Measurements from ENCODE around the gene ZHX3. TPM values are rescaled to one million over a fixed set of nuclear protein-coding genes. Genes with fewer than 3 reads are reported as not detected.

The ZHX3 gene
- total and polyA plus RNA-seq, 9 of the 15 experiments (the other 6 are each of a cell fraction or from before 2014, with no cell fraction given) = 0.80 to 14.6 (median 4.9) TPM

GRCh38 chr20:41329435-41330342 lies 12.2 kb upstream of the ZHX3 start:
- CTCF ChIA-PET (ENCODE audit: low intra/inter-chr PET ratio) = interaction anchor here (0.6 kb wide), 1 partner anchor 14 kb away, joined by 4 read pairs; no protein-coding TSS in a partner anchor
- in situ Hi-C loops (cut with MboI) = no loop called here
- Histone ChIP-seq H3K27ac (ENCODE audit: extremely low read depth, low read depth, low read length) (no peak overlapping the region), H3K4me2 (ENCODE audit: insufficient read depth, low read length) (peak overlapping the region; percentile 36; the same call in 1 of the 2 replicates), H4K20me1 (replicated peaks; ENCODE audit: control insufficient read depth, insufficient read depth, low read length) (no peaks in the 10 kb centered on the region), H3K9me1 (ENCODE audit: control insufficient read depth, insufficient read depth, low read length) (no peaks in the 10 kb centered on the region), H3K9me3 (replicated peaks; ENCODE audit: control insufficient read depth, insufficient read depth, low read depth, low read length) (no peaks in the 10 kb centered on the region), H3K4me3 (no peak overlapping the region), H2AFZ (ENCODE audit: low read depth, low read length) (peak overlapping the region; percentile 90), H3K79me2 (ENCODE audit: control insufficient read depth, insufficient read depth, low read length) (no peaks in the 10 kb centered on the region), H3K9ac (ENCODE audit: insufficient read depth in 1 of 2, low read depth in 2 of 2, low read length in 2 of 2) (peak overlapping the region in 1 of 2 experiments; percentile 76; a peak in 3 of 4 replicates), H3K36me3 (ENCODE audit: control insufficient read depth, insufficient read depth, low read length) (no peaks in the 10 kb centered on the region), H3K27me3 (ENCODE audit: control insufficient read depth in 2 of 2, insufficient read depth in 2 of 2, low read length in 2 of 2) (peaks cover 0 to under 1% of the 10 kb centered on the region in 2 experiments; a peak in 2 of 5 replicates), H3K4me1 (replicated peaks in 1 of 2; ENCODE audit: control insufficient read depth in 2 of 2, insufficient read depth in 2 of 2, low read length in 2 of 2) (peaks cover 0 to 12% of the 10 kb centered on the region in 2 experiments; a peak in 1 of 5 replicates)
- peak in 1 of 4 experiments; percentile 30 for DNase-seq (ENCODE audit: extremely low read depth in 1 of 4, low spot score in 3 of 4)
- POLR2A ChIA-PET = interaction anchor here (0.6 kb wide), 2 partner anchors 95 to 157 kb away, joined by 3 to 4 read pairs; no protein-coding TSS in a partner anchor
- WGBS (ENCODE audit: insufficient coverage, low coverage, missing lambda C conversion rate) = 30% methylated on average over 14 of the region's 14 CpGs
- intact Hi-C loops (cut with micrococcal nuclease) = no loop called here
- BruUV-seq (replicated peaks) = no TSS peak
- no peak for FAIRE-seq
- peak; percentile 67 for ATAC-seq
- TF ChIP-seq SRF (CRISPR knock-in tag; IDR thresholded peaks at IDR 0.05) = no peak
- TF ChIP-seq CREBBP (IDR thresholded peaks at IDR 0.05; ENCODE audit: low read depth, low read length) = no peak
- no peak for TF ChIP-seq GTF2A2 (tag; IDR thresholded peaks at IDR 0.05)
- no peak for TF ChIP-seq PCBP2 (IDR thresholded peaks at IDR 0.05; ENCODE audit: low read depth, low read length, poor library complexity, severe bottlenecking)
- no peak for TF ChIP-seq RNF219 (CRISPR knock-in tag; IDR thresholded peaks at IDR 0.05)
- TF ChIP-seq E2F6 (IDR thresholded peaks at IDR 0.05; ENCODE audit: borderline replicate concordance in 1 of 2, extremely low read depth in 1 of 2, insufficient read depth in 1 of 2, insufficient read length in 1 of 2, low read depth in 1 of 2, low read length in 1 of 2, poor library complexity in 1 of 2, severe bottlenecking in 1 of 2) = peak; percentile 23 to 63
- TF ChIP-seq ZNF175 (CRISPR knock-in tag; IDR thresholded peaks at IDR 0.05; ENCODE audit: low read depth) = peak; percentile 56; the same call in 1 of the 2 replicates
- 0 out of 2 replicates have a peak, but pooled peaks have one; percentile 11 for TF ChIP-seq ETV1 (tag; conservative IDR thresholded peaks at IDR 0.05; ENCODE audit: low read depth)
- TF ChIP-seq KDM4B (IDR thresholded peaks at IDR 0.05; ENCODE audit: borderline replicate concordance in 2 of 2, low read depth in 1 of 2) = no peak
- TF ChIP-seq ZNF282 (CRISPR knock-in tag; IDR thresholded peaks at IDR 0.05) = no peak
- TF ChIP-seq L3MBTL2 (IDR thresholded peaks at IDR 0.05) = peak; percentile 82
- no peak for TF ChIP-seq CHD1 (IDR thresholded peaks at IDR 0.05; ENCODE audit: low read length)
- TF ChIP-seq DMBX1 (CRISPR knock-in tag; IDR thresholded peaks at IDR 0.05; ENCODE audit: borderline replicate concordance) = no peak
- TF ChIP-seq POLR3A (IDR thresholded peaks at IDR 0.05; ENCODE audit: borderline replicate concordance, extremely low read depth, insufficient read depth, insufficient read length) = no peak
- peak; percentile 33; the same call in 1 of the 2 replicates for TF ChIP-seq GABPA (tag; conservative IDR thresholded peaks at IDR 0.05; ENCODE audit: low read depth)
- TF ChIP-seq XRCC4 (IDR thresholded peaks at IDR 0.05; ENCODE audit: extremely low read depth, insufficient read depth, insufficient read length) = no peak
- no peak for TF ChIP-seq PHTF2 (CRISPR knock-in tag; IDR thresholded peaks at IDR 0.05)
